Muscle of leg (tissue), 11 donors: ENCODE measurements around the gene MAPK11. TPM values are rescaled to one million over a fixed set of nuclear protein-coding genes. Genes with fewer than 3 reads are reported as not detected.

Source experiments
- DNase-seq: peaks from one replicate; pipeline ENCODE4 v3.0.0; 2013
- H3K27ac ChIP-seq: one replicate; pipeline ENCODE4 v1.5.1; 2013; ENCODE audit warnings: mild to moderate bottlenecking, low read length, control low read depth
- H3K27me3 ChIP-seq: one replicate; pipeline ENCODE4 v1.6.1; 2013; ENCODE audit warnings: low read length; ENCODE audit not compliant: control insufficient read depth, insufficient read depth
- H3K36me3 ChIP-seq: one replicate; pipeline ENCODE4 v1.6.1; 2013; ENCODE audit warnings: low read length; ENCODE audit not compliant: control insufficient read depth, insufficient read depth
- H3K4me1 ChIP-seq: one replicate; pipeline ENCODE4 v1.6.1; 2013; ENCODE audit warnings: low read length; ENCODE audit not compliant: control insufficient read depth, insufficient read depth
- H3K4me3 ChIP-seq: one replicate; pipeline ENCODE4 v1.5.1; 2013; ENCODE audit warnings: low read length, control low read depth
- H3K9me3 ChIP-seq: replicated peaks from 2 replicates; pipeline ENCODE4 v1.6.1; 2013; ENCODE audit warnings: low read depth, low read length; ENCODE audit not compliant: control insufficient read depth
- WGBS: methylation state at CpG from one replicate; pipeline ENCODE4 v1.1.5; 2013; ENCODE audit warnings: missing lambda C conversion rate; ENCODE audit not compliant: insufficient coverage; 5-methylcytosine and 5-hydroxymethylcytosine counted together
- polyA plus RNA-seq, 8 donors: library from polyadenylated mRNA; unstranded; fragments of 120-200 nt; gene quantifications; one replicate each; pipeline versions ENCODE4 v1.2.1 to v1.2.3, GENCODE V29; 2013; ENCODE audit warnings: inconsistent platforms in 1 of 8, low replicate concordance in 1 of 8; ENCODE audit not compliant: insufficient read length in 8 of 8, insufficient read depth in 1 of 8
- total RNA-seq: library from RNA; stranded (reverse); fragments of 120-200 nt; gene quantifications from one replicate; pipeline ENCODE4 v1.2.4, GENCODE V29; 2013

MAPK11 gene
- total and polyA plus RNA-seq, 9 donors: 4.5 to 8.7 (median 6.8) TPM

- Histone ChIP-seq H3K4me1 (peaks cover 39% of the 10 kb centered on the region), H3K27ac (no peak overlapping the region), H3K27me3 (no peaks in the 10 kb centered on the region), H3K4me3 (no peak overlapping the region), H3K9me3 (no peaks in the 10 kb centered on the region), H3K36me3 (peaks cover 8% of the 10 kb centered on the region)
- DNase-seq: no peak
- 91% methylated on average over 14 of the region's 17 CpGs for WGBS
These were observed 14.6 kb downstream of the MAPK11 start for GRCh38 chr22:50255607-50256006.

GRCh38 chr22:50255099-50255498 is 15.1 kb downstream of the MAPK11 start:
- Histone ChIP-seq H3K9me3 (no peaks in the 10 kb centered on the region), H3K4me3 (no peak overlapping the region), H3K4me1 (peaks cover 39% of the 10 kb centered on the region), H3K36me3 (peaks cover 8% of the 10 kb centered on the region), H3K27ac (no peak overlapping the region), H3K27me3 (no peaks in the 10 kb centered on the region)
- DNase-seq: no peak
- 92% methylated on average over 15 of the region's 19 CpGs for WGBS

- no peak for DNase-seq
- Histone ChIP-seq H3K36me3 (peaks cover 8% of the 10 kb centered on the region), H3K27me3 (no peaks in the 10 kb centered on the region), H3K27ac (no peak overlapping the region), H3K4me1 (peaks cover 39% of the 10 kb centered on the region), H3K9me3 (no peaks in the 10 kb centered on the region), H3K4me3 (no peak overlapping the region)
- 88% methylated on average over 6 of the region's 8 CpGs for WGBS
These were observed 16.2 kb downstream of the MAPK11 start for GRCh38 chr22:50253941-50254340.

- no peak for DNase-seq
- peaks cover 32% of the 10 kb centered on the region for H3K4me1 ChIP-seq
- peaks cover 13% of the 10 kb centered on the region for H3K36me3 ChIP-seq
- no peak overlapping the region for H3K4me3 ChIP-seq
- no peaks in the 10 kb centered on the region for H3K9me3 ChIP-seq
- no peaks in the 10 kb centered on the region for H3K27me3 ChIP-seq
- WGBS: 82% methylated on average over 16 of the region's 22 CpGs
- no peak overlapping the region for H3K27ac ChIP-seq
These were observed 16.9 kb downstream of the MAPK11 start for GRCh38 chr22:50253046-50253915.

- DNase-seq: peak; percentile 67
- Histone ChIP-seq H3K4me3 (no peak overlapping the region), H3K36me3 (peaks cover 22% of the 10 kb centered on the region), H3K27me3 (no peaks in the 10 kb centered on the region), H3K9me3 (no peaks in the 10 kb centered on the region), H3K4me1 (peaks cover 29% of the 10 kb centered on the region), H3K27ac (no peak overlapping the region)
- 59% methylated on average over 18 of the region's 25 CpGs for WGBS
These were observed 17.8 kb downstream of the MAPK11 start for GRCh38 chr22:50252082-50253045.

GRCh38 chr22:50251477-50252081 is 18.6 kb downstream of the MAPK11 start:
- H3K4me1 ChIP-seq: peaks cover 22% of the 10 kb centered on the region
- WGBS: 13% methylated on average over 36 of the region's 36 CpGs

GRCh38 chr22:50250555-50251476 is 19.4 kb downstream of the MAPK11 start, which contains the start of gene HDAC10:
HDAC10 (minus strand) TSS chr22:50251265; CDS start chr22:50251032, 233 bp downstream.
- H3K4me3 ChIP-seq: peak within 1 kb of the TSS; percentile 59
- H3K9me3 ChIP-seq: no peaks in the 10 kb centered on the region
- H3K36me3 ChIP-seq: peaks cover 32% of the 10 kb centered on the region
- WGBS: under 1% methylated on average over 78 of the region's 81 CpGs
- peaks cover 22% of the 10 kb centered on the region for H3K4me1 ChIP-seq
- H3K27ac ChIP-seq: no peak within 1 kb of the TSS
- no peaks in the 10 kb centered on the region for H3K27me3 ChIP-seq
- peak; percentile 85 for DNase-seq

More at GRCh38 chr22:50251477-50252081, 18.6 kb downstream of the MAPK11 start:
- no peak for DNase-seq
- H3K27me3 ChIP-seq: no peaks in the 10 kb centered on the region
- no peak overlapping the region for H3K27ac ChIP-seq
- H3K36me3 ChIP-seq: peaks cover 27% of the 10 kb centered on the region
- H3K9me3 ChIP-seq: no peaks in the 10 kb centered on the region
- H3K4me3 ChIP-seq: peak overlapping the region; percentile 59

- H3K27ac ChIP-seq: no peak overlapping the region
- peaks cover 27% of the 10 kb centered on the region for H3K4me1 ChIP-seq
These were observed 20.0 kb downstream of the MAPK11 start for GRCh38 chr22:50250249-50250554.

More at GRCh38 chr22:50250249-50250554, 20.0 kb downstream of the MAPK11 start:
- WGBS: 67% methylated on average over 11 of the region's 11 CpGs
- no peak for DNase-seq
- H3K4me3 ChIP-seq: peak overlapping the region; percentile 59
- H3K27me3 ChIP-seq: no peaks in the 10 kb centered on the region
- peaks cover 33% of the 10 kb centered on the region for H3K36me3 ChIP-seq
- no peaks in the 10 kb centered on the region for H3K9me3 ChIP-seq
